Measurements from ENCODE around the gene FBXO9. TPM values are rescaled to one million over a fixed set of nuclear protein-coding genes. Genes with fewer than 3 reads are reported as not detected.

The FBXO9 gene
- total and polyA plus RNA-seq, 4 donors = 36.8 to 79.1 (median 51.2) TPM

GRCh38 chr6:53045891-53046673 lies 19.1 kb upstream of the FBXO9 start:
- peaks cover 0 to 6% (median 0%) of the 10 kb centered on the region in 4 donors for H3K4me1 ChIP-seq (ENCODE audit: control insufficient read depth in 4 of 4, insufficient read depth in 4 of 4, low read length in 3 of 4)
- H3K27me3 ChIP-seq (ENCODE audit: control insufficient read depth in 4 of 4, insufficient read depth in 4 of 4, low read length in 3 of 4) = no peaks in the 10 kb centered on the region
- H3K36me3 ChIP-seq (ENCODE audit: control insufficient read depth in 4 of 4, insufficient read depth in 3 of 4, low read depth in 1 of 4, low read length in 3 of 4) = peaks cover 0 to 4% (median 2%) of the 10 kb centered on the region in 4 donors
- H3K4me3 ChIP-seq (ENCODE audit: low read depth in 1 of 3, low read length in 3 of 3) = no peak overlapping the region
- H3K9ac ChIP-seq (ENCODE audit: low read depth in 1 of 2, low read length in 2 of 2) = no peak overlapping the region
- DNase-seq (ENCODE audit: low spot score) = no peak
- WGBS = 93% methylated on average over 1 of the region's 1 CpG
- TF ChIP-seq MAX (IDR thresholded peaks at IDR 0.05) = no peak
- TF ChIP-seq NR2F2 (IDR thresholded peaks at IDR 0.05) = no peak
- TF ChIP-seq TAF1 (conservative IDR thresholded peaks at IDR 0.05) = no peak
- no peak for TF ChIP-seq REST (IDR thresholded peaks at IDR 0.05)
- TF ChIP-seq FOXA1 (IDR thresholded peaks at IDR 0.05) = no peak
- TF ChIP-seq HNF4G (IDR thresholded peaks at IDR 0.05) = no peak
- TF ChIP-seq HNF4A (conservative IDR thresholded peaks at IDR 0.05) = no peak
- TF ChIP-seq YY1 (IDR thresholded peaks at IDR 0.05) = no peak
- TF ChIP-seq RAD21 (IDR thresholded peaks at IDR 0.05) = no peak
- no peak for TF ChIP-seq EGR1 (IDR thresholded peaks at IDR 0.05; ENCODE audit: low read depth in 2 of 2)
- no peak for TF ChIP-seq JUND (IDR thresholded peaks at IDR 0.05)
- TF ChIP-seq GABPA (IDR thresholded peaks at IDR 0.05 in 1 of 2, conservative IDR thresholded peaks at IDR 0.05 in 1 of 2) = no peak
- TF ChIP-seq RXRA (IDR thresholded peaks at IDR 0.05) = no peak
- no peak for TF ChIP-seq CTCF (IDR thresholded peaks at IDR 0.05; ENCODE audit: low read depth, low read length, missing input control)
- no peak for TF ChIP-seq ZBTB33 (IDR thresholded peaks at IDR 0.05)
- no peak for TF ChIP-seq FOXA2 (IDR thresholded peaks at IDR 0.05)
- no peak for TF ChIP-seq ATF3 (IDR thresholded peaks at IDR 0.05)
- H3K9me3 ChIP-seq (ENCODE audit: control insufficient read depth in 4 of 4, low read length in 3 of 4) = no peaks in the 10 kb centered on the region
- H3K27ac ChIP-seq (ENCODE audit: low read depth in 1 of 2, low read length in 2 of 2) = no peak overlapping the region
